Measurements from ENCODE around the gene LEPROT.

The LEPROT gene

GRCh38 chr1:65387821-65388220 lies 32.6 kb upstream of the LEPROT start:
- TF ChIP-seq CTCF (IDR thresholded peaks at IDR 0.05; ENCODE audit: borderline replicate concordance, insufficient read depth, low read depth, low read length) = no peak
- H3K4me3 ChIP-seq (ENCODE audit: low read depth, low read length) = no peak overlapping the region

GRCh38 chr1:65388908-65389695 lies 31.4 kb upstream of the LEPROT start:
- no peak overlapping the region for H3K4me3 ChIP-seq (ENCODE audit: low read depth, low read length)
- no peak for TF ChIP-seq CTCF (IDR thresholded peaks at IDR 0.05; ENCODE audit: borderline replicate concordance, insufficient read depth, low read depth, low read length)

GRCh38 chr1:65392497-65392896 lies 28.0 kb upstream of the LEPROT start:
- H3K4me3 ChIP-seq (ENCODE audit: low read depth, low read length) = no peak overlapping the region
- no peak for TF ChIP-seq CTCF (IDR thresholded peaks at IDR 0.05; ENCODE audit: borderline replicate concordance, insufficient read depth, low read depth, low read length)

- TF ChIP-seq CTCF (IDR thresholded peaks at IDR 0.05; ENCODE audit: borderline replicate concordance, insufficient read depth, low read depth, low read length) = no peak
- no peak overlapping the region for H3K4me3 ChIP-seq (ENCODE audit: low read depth, low read length)
Measured at GRCh38 chr1:65393347-65393746, 27.1 kb upstream of the LEPROT start.

- no peak overlapping the region for H3K4me3 ChIP-seq (ENCODE audit: low read depth, low read length)
- no peak for TF ChIP-seq CTCF (IDR thresholded peaks at IDR 0.05; ENCODE audit: borderline replicate concordance, insufficient read depth, low read depth, low read length)
Measured at GRCh38 chr1:65393928-65394327, 26.5 kb upstream of the LEPROT start.

- no peak for TF ChIP-seq CTCF (IDR thresholded peaks at IDR 0.05; ENCODE audit: borderline replicate concordance, insufficient read depth, low read depth, low read length)
- no peak overlapping the region for H3K4me3 ChIP-seq (ENCODE audit: low read depth, low read length)
Measured at GRCh38 chr1:65395887-65396612, 24.4 kb upstream of the LEPROT start.

GRCh38 chr1:65398083-65398482 lies 22.4 kb upstream of the LEPROT start:
- H3K4me3 ChIP-seq (ENCODE audit: low read depth, low read length) = no peak overlapping the region
- TF ChIP-seq CTCF (IDR thresholded peaks at IDR 0.05; ENCODE audit: borderline replicate concordance, insufficient read depth, low read depth, low read length) = no peak

Measured in GM12875 (cell line).